Measurements from ENCODE around the gene TMEM235. TPM values are rescaled to one million over a fixed set of nuclear protein-coding genes. Genes with fewer than 3 reads are reported as not detected.

The TMEM235 gene
- total and polyA plus RNA-seq, 9 of the 15 experiments (the other 6 are each of a cell fraction or from before 2014, with no cell fraction given): not detected

GRCh38 chr17:78258323-78259191, 27.1 kb downstream of the TMEM235 start (continued):
- no peak for TF ChIP-seq THRB (CRISPR knock-in tag; conservative IDR thresholded peaks at IDR 0.05)
- no peak for TF ChIP-seq NFXL1 (CRISPR knock-in tag; IDR thresholded peaks at IDR 0.05)
- no peak for TF ChIP-seq ZNF717 (CRISPR knock-in tag; IDR thresholded peaks at IDR 0.05)
- no peak for TF ChIP-seq CREB1 (IDR thresholded peaks at IDR 0.05)
- no peak for TF ChIP-seq CREB1 (CRISPR knock-in tag; IDR thresholded peaks at IDR 0.05)
- no peak for TF ChIP-seq MAFG (tag; conservative IDR thresholded peaks at IDR 0.05)
- no peak for TF ChIP-seq BRF2 (IDR thresholded peaks at IDR 0.05; ENCODE audit: borderline replicate concordance, insufficient read depth, insufficient read length)
- no peak for TF ChIP-seq NELFE (IDR thresholded peaks at IDR 0.05; ENCODE audit: insufficient read depth, insufficient read length)
- no peak for TF ChIP-seq RBM25 (IDR thresholded peaks at IDR 0.05; ENCODE audit: low read depth, low read length, severe bottlenecking)
- no peak for TF ChIP-seq NFATC3 (IDR thresholded peaks at IDR 0.05)
- TF ChIP-seq ZNF407 (IDR thresholded peaks at IDR 0.05; ENCODE audit: low read depth): no peak
- TF ChIP-seq HINFP (tag; conservative IDR thresholded peaks at IDR 0.05; ENCODE audit: low read depth): no peak
- no peak for TF ChIP-seq SMARCA5 (IDR thresholded peaks at IDR 0.05)
- no peak for TF ChIP-seq BRCA1 (IDR thresholded peaks at IDR 0.05)
- no peak for TF ChIP-seq BRCA1 (CRISPR knock-in tag; IDR thresholded peaks at IDR 0.05)
- peak; percentile 64 to 66; a peak in 1 of 4 replicates for TF ChIP-seq ETV6 (IDR thresholded peaks at IDR 0.05; ENCODE audit: borderline replicate concordance in 1 of 2, low read depth in 2 of 2, low read length in 1 of 2)
- TF ChIP-seq ETV6 (CRISPR knock-in tag; IDR thresholded peaks at IDR 0.05; ENCODE audit: borderline replicate concordance): no peak
